Upper lobe of right lung (tissue), 1 donor: Measurements from ENCODE around the gene KRT12. TPM values are rescaled to one million over a fixed set of nuclear protein-coding genes. Genes with fewer than 3 reads are reported as not detected.

Source experiments
- ATAC-seq: fragments of 200-7000 bp; cut with Tn5 transposase; one replicate; pipeline ENCODE4 v1.9.1; 2020; ENCODE audit warnings: mild to moderate bottlenecking, moderate library complexity
- DNase-seq: peaks from one replicate; pipeline ENCODE4 v3.0.0-alpha.2; 2020
- H3K27ac ChIP-seq: fragments of 200-600 bp; one replicate; pipeline ENCODE4 v1.8.0; 2022
- H3K27me3 ChIP-seq: fragments of 200-600 bp; one replicate; pipeline ENCODE4 v1.8.0; 2022; ENCODE audit warnings: mild to moderate bottlenecking
- H3K36me3 ChIP-seq: fragments of 200-600 bp; one replicate; pipeline ENCODE4 v1.8.0; 2022
- H3K4me1 ChIP-seq: fragments of 200-600 bp; one replicate; pipeline ENCODE4 v1.8.0; 2022
- H3K4me3 ChIP-seq: fragments of 200-600 bp; one replicate; pipeline ENCODE4 v1.8.0; 2022; ENCODE audit warnings: mild to moderate bottlenecking
- H3K9me3 ChIP-seq: fragments of 200-600 bp; one replicate; pipeline ENCODE4 v1.8.0; 2022
- intact Hi-C: fragments of 100-400 bp; cut with DNase I; formaldehyde crosslinking; loops from one replicate; pipeline ENCODE4 v1.11.0; 2022
- total RNA-seq: library from RNA; stranded (reverse); fragmentation: NEBNext Ultra II Directional; extraction: Animal tissue kit (Norgen Biotek cat#: 25700); gene quantifications from one replicate; pipeline ENCODE4 v1.2.1, GENCODE V29; 2021
- TF ChIP-seq, protein P1 (sequence below): fragments of 200-600 bp; IDR thresholded peaks from one replicate; pipeline ENCODE4 v1.8.0; 2022; ENCODE audit warnings: antibody characterized with exemption
- donor health status: DM: no; HTN: yes; CAD: no; lungs with severe emphysema.

KRT12 gene
- total RNA-seq, 1 donor from 2014 or later, result not detected

DNA sequence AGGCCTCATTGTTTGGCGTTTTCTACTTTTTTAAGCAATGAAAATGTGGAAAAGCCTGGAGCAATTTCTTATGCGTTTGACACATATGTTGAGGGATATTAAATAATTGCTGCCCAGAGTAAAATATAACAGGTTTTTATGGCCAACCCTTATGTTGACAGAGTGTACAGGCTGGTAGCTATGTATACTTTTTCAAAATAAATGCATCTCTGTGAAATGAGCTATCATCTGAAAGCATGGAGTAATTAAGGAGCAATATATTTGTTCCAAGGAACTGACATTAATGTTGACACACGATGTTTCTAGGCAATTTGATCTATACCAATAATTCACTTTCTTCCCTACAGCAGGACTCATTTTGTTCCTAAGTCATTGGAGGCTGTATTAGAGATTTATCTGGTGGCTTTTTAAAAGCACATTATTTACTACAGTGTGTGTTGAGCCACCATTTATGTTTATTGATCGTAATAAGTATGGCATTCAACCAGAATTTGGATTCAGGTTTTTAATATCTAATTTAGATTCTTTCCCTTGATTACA, 30.0 kb upstream of the KRT12 start:
- H3K9me3 ChIP-seq, result no peaks in the 10 kb centered on the region
- ATAC-seq (no peak), DNase-seq (no peak)
- no peak overlapping the region for H3K27ac ChIP-seq
- TF ChIP-seq, protein P1, sequence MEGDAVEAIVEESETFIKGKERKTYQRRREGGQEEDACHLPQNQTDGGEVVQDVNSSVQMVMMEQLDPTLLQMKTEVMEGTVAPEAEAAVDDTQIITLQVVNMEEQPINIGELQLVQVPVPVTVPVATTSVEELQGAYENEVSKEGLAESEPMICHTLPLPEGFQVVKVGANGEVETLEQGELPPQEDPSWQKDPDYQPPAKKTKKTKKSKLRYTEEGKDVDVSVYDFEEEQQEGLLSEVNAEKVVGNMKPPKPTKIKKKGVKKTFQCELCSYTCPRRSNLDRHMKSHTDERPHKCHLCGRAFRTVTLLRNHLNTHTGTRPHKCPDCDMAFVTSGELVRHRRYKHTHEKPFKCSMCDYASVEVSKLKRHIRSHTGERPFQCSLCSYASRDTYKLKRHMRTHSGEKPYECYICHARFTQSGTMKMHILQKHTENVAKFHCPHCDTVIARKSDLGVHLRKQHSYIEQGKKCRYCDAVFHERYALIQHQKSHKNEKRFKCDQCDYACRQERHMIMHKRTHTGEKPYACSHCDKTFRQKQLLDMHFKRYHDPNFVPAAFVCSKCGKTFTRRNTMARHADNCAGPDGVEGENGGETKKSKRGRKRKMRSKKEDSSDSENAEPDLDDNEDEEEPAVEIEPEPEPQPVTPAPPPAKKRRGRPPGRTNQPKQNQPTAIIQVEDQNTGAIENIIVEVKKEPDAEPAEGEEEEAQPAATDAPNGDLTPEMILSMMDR, result no peak
- H3K36me3 ChIP-seq, result no peaks in the 10 kb centered on the region
- H3K27me3 ChIP-seq, result no peaks in the 10 kb centered on the region
- intact Hi-C loops, result no loop called here
- no peaks in the 10 kb centered on the region for H3K4me1 ChIP-seq
- no peak overlapping the region for H3K4me3 ChIP-seq

DNA sequence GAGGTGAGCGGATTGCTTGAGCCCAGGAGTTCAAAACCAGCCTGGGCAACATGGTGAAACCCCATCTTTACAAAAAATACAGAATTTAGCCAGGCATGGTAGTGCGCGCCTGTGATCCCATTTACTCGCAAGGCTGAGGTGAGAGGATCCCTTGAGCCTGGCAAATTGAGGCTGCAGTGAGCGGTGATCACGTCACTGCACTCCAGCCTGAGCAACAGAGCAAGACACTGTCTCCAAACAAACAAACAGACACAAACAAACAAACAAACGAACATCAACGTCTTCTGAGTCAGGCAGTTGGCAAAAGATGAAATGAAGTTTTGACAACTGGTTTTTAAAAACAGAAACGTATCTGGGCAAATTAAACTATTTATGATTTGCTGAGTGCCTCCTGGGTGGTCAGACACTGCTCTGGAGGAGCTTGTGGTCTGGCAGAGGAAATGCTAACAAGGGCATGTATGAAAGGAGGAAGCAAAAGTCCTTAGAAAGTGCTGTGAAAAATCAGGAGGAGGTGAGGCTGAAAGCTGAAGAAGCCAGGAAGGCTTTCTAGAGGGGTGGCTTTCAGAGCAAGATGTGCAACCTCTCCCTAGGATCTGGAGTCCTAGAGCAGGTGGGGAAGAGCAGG, 28.2 kb upstream of the KRT12 start:
- TF ChIP-seq, protein P1, result no peak

DNA sequence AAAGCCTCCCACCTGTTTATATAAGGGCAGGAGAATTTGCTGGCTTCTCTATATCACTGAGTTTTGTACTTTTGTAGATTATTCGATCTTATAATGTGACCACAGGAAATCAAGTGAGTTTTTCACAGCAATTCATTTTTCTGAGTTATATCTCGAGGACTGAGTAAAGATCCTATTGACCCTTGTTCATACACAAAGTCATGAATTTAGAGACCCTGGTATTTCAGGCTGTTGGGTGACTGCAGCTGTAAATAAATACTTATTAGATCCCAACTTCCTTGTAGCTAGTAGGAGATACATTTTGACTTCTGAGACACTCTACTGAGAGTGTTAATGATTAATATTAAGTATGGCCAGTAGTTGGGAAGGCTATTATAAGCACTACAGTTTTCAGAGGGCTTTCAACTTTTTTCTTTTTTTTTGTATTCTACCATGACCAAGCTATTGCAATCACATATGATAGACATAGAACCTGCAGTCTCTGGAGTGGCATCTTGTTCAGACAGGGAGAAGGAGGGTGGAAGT, 21.2 kb upstream of the KRT12 start:
- DNase-seq (no peak), ATAC-seq (no peak)
- Histone ChIP-seq H3K9me3 (no peaks in the 10 kb centered on the region), H3K4me3 (no peak overlapping the region), H3K27ac (no peak overlapping the region), H3K4me1 (no peaks in the 10 kb centered on the region), H3K36me3 (no peaks in the 10 kb centered on the region), H3K27me3 (peaks cover 18% of the 10 kb centered on the region)
- TF ChIP-seq, protein P1, result no peak
- intact Hi-C loops, result no loop called here

More for the DNA sequence above, 28.2 kb upstream of the KRT12 start:
- Histone ChIP-seq H3K9me3 (no peaks in the 10 kb centered on the region), H3K27ac (no peak overlapping the region), H3K27me3 (no peaks in the 10 kb centered on the region), H3K4me3 (no peak overlapping the region), H3K36me3 (no peaks in the 10 kb centered on the region), H3K4me1 (no peaks in the 10 kb centered on the region)
- ATAC-seq, result no peak
- intact Hi-C loops, result no loop called here
- no peak for DNase-seq

DNA sequence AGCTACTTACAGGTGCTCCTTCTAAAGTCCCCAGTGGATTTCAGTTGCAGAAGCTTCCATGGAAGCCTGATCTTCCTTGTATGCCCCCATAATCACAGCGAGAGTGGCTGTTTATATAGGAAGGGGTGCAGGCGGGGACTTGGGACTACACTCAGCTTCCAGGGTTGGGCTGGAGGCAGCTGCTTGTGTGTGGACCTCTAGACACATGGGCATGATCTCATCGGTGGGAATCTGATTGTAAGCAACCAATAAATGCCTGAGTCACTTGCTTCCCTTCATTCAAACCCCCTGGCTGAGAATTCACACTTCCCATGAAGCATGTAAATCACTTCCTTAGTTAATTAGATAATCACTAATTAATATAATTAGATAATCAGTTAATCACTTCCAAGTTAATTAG, 19.1 kb upstream of the KRT12 start:
- no peak for ATAC-seq
- DNase-seq, result no peak
- no peak overlapping the region for H3K27ac ChIP-seq
- no peaks in the 10 kb centered on the region for H3K4me1 ChIP-seq
- TF ChIP-seq, protein P1, result no peak
- intact Hi-C loops, result no loop called here
- H3K36me3 ChIP-seq, result no peaks in the 10 kb centered on the region
- H3K9me3 ChIP-seq, result no peaks in the 10 kb centered on the region
- no peak overlapping the region for H3K4me3 ChIP-seq
- peaks cover 18% of the 10 kb centered on the region for H3K27me3 ChIP-seq

DNA sequence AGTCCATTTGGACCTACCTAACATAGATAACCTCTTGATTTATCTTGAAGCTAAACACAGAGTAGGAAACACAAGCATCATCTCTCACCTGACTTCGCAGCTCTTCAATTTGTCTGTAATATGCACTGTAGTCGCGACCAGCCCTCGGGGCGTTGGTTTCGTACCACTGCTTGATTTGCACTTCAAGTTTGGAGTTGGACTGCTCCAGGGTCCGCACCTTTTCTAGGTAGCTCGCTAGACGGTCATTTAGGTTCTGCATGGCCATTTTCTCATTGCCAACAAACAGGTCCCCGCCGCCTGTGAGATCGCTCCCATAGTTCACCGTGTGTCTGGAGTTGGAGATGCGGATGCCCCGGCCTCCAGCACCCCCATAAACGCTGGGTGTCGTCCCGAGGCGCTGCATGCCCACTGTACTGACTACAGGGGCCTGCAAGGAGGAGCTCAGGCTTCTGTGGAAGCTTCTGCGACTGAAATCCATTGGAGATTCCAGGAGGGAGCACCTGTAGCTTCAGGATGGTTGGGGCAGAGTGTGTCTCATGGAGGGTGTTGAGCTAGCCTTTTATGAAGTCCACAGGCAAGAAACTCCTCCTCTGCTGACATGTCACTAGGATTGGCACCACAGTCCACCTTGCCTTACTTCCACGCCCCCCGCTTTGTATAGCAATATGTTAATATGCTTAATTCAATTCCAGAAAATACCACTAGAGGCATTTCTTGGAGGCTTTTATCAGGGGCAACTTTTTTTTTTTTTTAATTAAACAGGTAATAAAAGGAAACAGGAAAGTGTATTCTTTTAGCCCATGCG, 17.9 kb upstream of the KRT12 start, which contains the start of gene KRT20:
Gene KRT20, minus strand, starts transcription at position 535 of the 805 bp plus-strand sequence. Its CDS starts 57 bp downstream, at position 478.
- H3K36me3 ChIP-seq, result no peaks in the 10 kb centered on the region
- TF ChIP-seq, protein P1, result no peak
- no peak within 1 kb of the TSS for H3K27ac ChIP-seq
- H3K4me1 ChIP-seq, result no peaks in the 10 kb centered on the region
- DNase-seq, result no peak
- H3K27me3 ChIP-seq, result peaks cover 18% of the 10 kb centered on the region
- ATAC-seq, result no peak
- no peaks in the 10 kb centered on the region for H3K9me3 ChIP-seq
- H3K4me3 ChIP-seq, result no peak within 1 kb of the TSS
- intact Hi-C loops, result no loop called here
